Adrenal gland (tissue), 12 donors: ENCODE data around the gene TRH. TPM values are rescaled to one million over a fixed set of nuclear protein-coding genes. Genes with fewer than 3 reads are reported as not detected.

Experiments
- DNase-seq, 7 donors: peaks; one replicate each; pipeline ENCODE4 v3.0.0-alpha.2; 2019 to 2020
- H3K27ac ChIP-seq, 5 donors: fragments of 200-600 bp; sonication (generic) in 4 of 5; 1 replicate in 3 of 5; 2 replicates in 2 of 5; pipeline versions ENCODE4 v1.5.1 to v1.8.0; 2016 to 2020; ENCODE audit warnings: mild to moderate bottlenecking in 1 of 5
- H3K27me3 ChIP-seq: fragments of 200-600 bp; 2 replicates; pipeline ENCODE4 v1.8.0; 2021
- H3K36me3 ChIP-seq, 2 donors: fragments of 200-600 bp; replicated peaks in 1 of 2; 1 replicate in 1 of 2; 2 replicates in 1 of 2; pipeline versions ENCODE4 v1.5.1 to v1.8.0; 2018 to 2022
- H3K4me1 ChIP-seq, 2 donors: fragments of 200-600 bp; replicated peaks in 1 of 2; 1 replicate in 1 of 2; 2 replicates in 1 of 2; pipeline versions ENCODE4 v1.5.1 to v1.8.0; 2018 to 2021
- H3K4me3 ChIP-seq, 4 donors: fragments of 200-600 bp; sonication (generic) in 3 of 4; one replicate each; pipeline ENCODE4 v1.5.1; 2016 to 2018
- H3K9me3 ChIP-seq, 3 donors: fragments of 200-600 bp; sonication (generic) in 1 of 3; replicated peaks in 1 of 3; 1 replicate in 2 of 3; 2 replicates in 1 of 3; pipeline versions ENCODE4 v1.5.1 to v1.8.0; 2016 to 2021
- POLR2A ChIP-seq, 2 donors: fragments of 450-650 bp; IDR thresholded peaks; one replicate each; pipeline ENCODE4 v1.6.1; 2017; ENCODE audit warnings: antibody characterized with exemption in 2 of 2, mild to moderate bottlenecking in 2 of 2, moderate library complexity in 1 of 2
- WGBS, 4 donors: extraction: QIAGEN DNeasy Blood & Tissue Kit in 2 of 4; methylation state at CpG; one replicate each; pipeline versions ENCODE4 v1.1.5 to v1.1.7; 2013 to 2017; 5-methylcytosine and 5-hydroxymethylcytosine counted together
- intact Hi-C, 2 donors: fragments of 100-400 bp; cut with DNase I; formaldehyde crosslinking; loops; one replicate each; pipeline versions ENCODE4 v1.14.1 to v1.15.0; 2022 to 2023
- polyA plus RNA-seq, 3 donors: library from polyadenylated mRNA; stranded (reverse); fragments of 200-250 nt in 2 of 3; fragments of 350-450 nt in 1 of 3; fragmentation: Illumina TruSeq in 1 of 3; extraction: RNeasy Lipid Tissue Mini Kit (QIAGEN cat#74804) in 1 of 3; gene quantifications; one replicate each; pipeline ENCODE4 v1.2.3, GENCODE V29; 2013 to 2014
- total RNA-seq, 9 donors: library from RNA; depleted of rRNA in 4 of 9; stranded (reverse); fragments of >200 nt in 4 of 9; fragments of 120-200 nt in 1 of 9; fragmentation: NEBNext Ultra II Directional in 1 of 9; extraction: Animal tissue kit (Norgen Biotek cat#: 25700) in 1 of 9; gene quantifications; one replicate each; pipeline versions ENCODE4 v1.1.0 to v1.2.4, GENCODE V29; 2013 to 2023
- TF ChIP-seq, protein P1 (sequence below), 6 experiments: fragments of 450-650 bp in 4 of 6; fragments of 200-600 bp in 2 of 6; sonication (generic) in 1 of 6; IDR thresholded peaks; 1 replicate in 5 of 6; 2 replicates in 1 of 6; pipeline versions ENCODE4 v1.5.1 to v1.8.0; 2016 to 2021; ENCODE audit warnings: antibody characterized with exemption in 6 of 6, mild to moderate bottlenecking in 2 of 6, moderate library complexity in 1 of 6
- donor health status: healthy with polysubstance abuse.
- donor health status: Bipolar disorder and iron deficiency.
- donor health status: DM: yes; HTN: yes; CAD: no.
- donor health status: DM: no; HTN: no; CAD: no.
- donor health status: DM: no; HTN: no; CAD: no.
- donor health status: DM: yes; HTN: yes; CAD: no.

The TRH gene
- total and polyA plus RNA-seq, 12 donors: 0.07 to 1.6 TPM; not detected in 10

DNA sequence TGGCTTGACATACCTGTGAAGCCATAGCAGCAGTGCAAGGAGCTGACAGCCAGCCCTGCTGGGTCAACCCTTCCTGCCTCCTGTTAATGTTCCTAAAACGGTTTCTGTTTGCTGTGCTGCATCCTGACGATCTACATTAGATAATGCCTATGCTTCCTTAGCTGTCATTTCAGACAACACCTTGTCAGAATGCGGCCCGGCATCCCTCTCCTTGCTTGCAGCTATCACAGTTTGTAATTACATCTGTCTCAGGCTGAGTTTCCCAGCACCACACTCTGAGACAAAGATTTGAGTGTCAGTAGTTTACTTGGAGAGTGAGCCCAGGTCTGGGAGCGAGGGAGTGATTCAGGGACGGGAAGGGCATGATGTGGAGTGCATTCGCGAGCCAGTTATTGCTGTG, 9.0 kb downstream of the TRH start:
- DNase-seq: no peak
- H3K36me3 ChIP-seq: no peaks in the 10 kb centered on the region
- H3K4me1 ChIP-seq: no peaks in the 10 kb centered on the region
- TF ChIP-seq, protein P1, sequence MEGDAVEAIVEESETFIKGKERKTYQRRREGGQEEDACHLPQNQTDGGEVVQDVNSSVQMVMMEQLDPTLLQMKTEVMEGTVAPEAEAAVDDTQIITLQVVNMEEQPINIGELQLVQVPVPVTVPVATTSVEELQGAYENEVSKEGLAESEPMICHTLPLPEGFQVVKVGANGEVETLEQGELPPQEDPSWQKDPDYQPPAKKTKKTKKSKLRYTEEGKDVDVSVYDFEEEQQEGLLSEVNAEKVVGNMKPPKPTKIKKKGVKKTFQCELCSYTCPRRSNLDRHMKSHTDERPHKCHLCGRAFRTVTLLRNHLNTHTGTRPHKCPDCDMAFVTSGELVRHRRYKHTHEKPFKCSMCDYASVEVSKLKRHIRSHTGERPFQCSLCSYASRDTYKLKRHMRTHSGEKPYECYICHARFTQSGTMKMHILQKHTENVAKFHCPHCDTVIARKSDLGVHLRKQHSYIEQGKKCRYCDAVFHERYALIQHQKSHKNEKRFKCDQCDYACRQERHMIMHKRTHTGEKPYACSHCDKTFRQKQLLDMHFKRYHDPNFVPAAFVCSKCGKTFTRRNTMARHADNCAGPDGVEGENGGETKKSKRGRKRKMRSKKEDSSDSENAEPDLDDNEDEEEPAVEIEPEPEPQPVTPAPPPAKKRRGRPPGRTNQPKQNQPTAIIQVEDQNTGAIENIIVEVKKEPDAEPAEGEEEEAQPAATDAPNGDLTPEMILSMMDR (IDR thresholded peaks at IDR 0.05): no peak
- TF ChIP-seq POLR2A (IDR thresholded peaks at IDR 0.05): no peak
- intact Hi-C loops: no loop called here
- 76 to 87% (median 84%) methylated on average over 7 to 8 of the region's 8 CpGs for WGBS, 4 donors
- peaks cover 6% of the 10 kb centered on the region for H3K27me3 ChIP-seq
- H3K9me3 ChIP-seq: no peaks in the 10 kb centered on the region
- H3K27ac ChIP-seq: no peak overlapping the region
- no peak overlapping the region for H3K4me3 ChIP-seq

GRCh38 chr3:129984125-129984524, 9.6 kb downstream of the TRH start:
- Histone ChIP-seq H3K4me1 (no peaks in the 10 kb centered on the region), H3K27ac (no peak overlapping the region), H3K27me3 (peaks cover 3% of the 10 kb centered on the region), H3K9me3 (no peaks in the 10 kb centered on the region), H3K36me3 (no peaks in the 10 kb centered on the region), H3K4me3 (no peak overlapping the region)
- intact Hi-C loops: no loop called here
- TF ChIP-seq POLR2A (IDR thresholded peaks at IDR 0.05): no peak
- TF ChIP-seq, protein P1 (IDR thresholded peaks at IDR 0.05): no peak
- DNase-seq: no peak
- 87 to 88% (median 88%) methylated on average over 2 of the region's 2 CpGs; no CpG with 5 or more reads in 1 of the 4 donors for WGBS, 4 donors

DNA sequence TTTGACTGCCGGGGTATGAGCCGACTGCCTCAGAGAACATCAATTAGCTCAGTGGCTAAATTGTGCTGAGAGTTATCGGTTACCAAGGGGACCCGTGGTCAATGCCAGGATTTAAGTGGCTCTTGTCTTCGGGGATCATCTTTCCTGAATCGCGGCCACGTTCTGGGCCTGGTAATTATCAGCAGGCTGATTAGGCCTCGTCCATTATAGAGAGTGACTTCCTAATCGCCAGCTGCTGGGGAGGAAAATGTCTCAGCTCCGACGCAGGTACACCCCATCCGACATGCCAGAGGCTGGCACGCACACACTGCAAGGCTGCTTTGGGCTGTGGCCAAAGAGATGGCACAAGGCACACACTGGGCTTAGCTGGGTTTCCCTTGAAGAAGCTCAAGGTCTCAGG, 10.6 kb downstream of the TRH start:
- Histone ChIP-seq H3K27ac (no peak overlapping the region), H3K9me3 (no peaks in the 10 kb centered on the region), H3K27me3 (no peaks in the 10 kb centered on the region), H3K4me3 (no peak overlapping the region), H3K36me3 (no peaks in the 10 kb centered on the region), H3K4me1 (no peaks in the 10 kb centered on the region)
- TF ChIP-seq, protein P1 (IDR thresholded peaks at IDR 0.05): no peak
- TF ChIP-seq POLR2A (IDR thresholded peaks at IDR 0.05): no peak
- no peak for DNase-seq
- WGBS, 4 donors: 78 to 96% (median 87%) methylated on average over 7 to 14 of the region's 14 CpGs
- intact Hi-C loops: no loop called here

GRCh38 chr3:129988429-129988828, 13.9 kb downstream of the TRH start:
- TF ChIP-seq, protein P1 (IDR thresholded peaks at IDR 0.05): no peak
- TF ChIP-seq POLR2A (IDR thresholded peaks at IDR 0.05): no peak

More at GRCh38 chr3:129988429-129988828, 13.9 kb downstream of the TRH start:
- DNase-seq: no peak
- Histone ChIP-seq H3K27ac (no peak overlapping the region), H3K36me3 (no peaks in the 10 kb centered on the region), H3K9me3 (no peaks in the 10 kb centered on the region), H3K4me1 (no peaks in the 10 kb centered on the region), H3K27me3 (no peaks in the 10 kb centered on the region), H3K4me3 (no peak overlapping the region)
- WGBS, 4 donors: 57 to 75% (median 68%) methylated on average over 5 to 10 of the region's 10 CpGs
- intact Hi-C loops: no loop called here
